ENCODE data around the gene OCEL1.
A peak's percentile ranks its signal among the peaks of the same experiment; 100 is the strongest.
"Not testable (repeated sequence)": the region's sequence is repeated elsewhere in the genome, so short reads cannot be mapped to it uniquely, and the experiment has no call there.

The OCEL1 gene

GRCh38 chr19:17263712-17264640 lies 38.0 kb downstream of the OCEL1 start:
- no peak for DNase-seq (ENCODE audit: low read depth in 3 of 3)

GRCh38 chr19:17264641-17264979 lies 38.6 kb downstream of the OCEL1 start, which contains the start of gene USHBP1:
TSS of gene USHBP1 (minus strand) at chr19:17264745. CDS start at chr19:17264299, 446 bp downstream.
- no peak for DNase-seq (ENCODE audit: low read depth in 3 of 3)

- no peak for DNase-seq (ENCODE audit: low read depth in 3 of 3)
Measured at GRCh38 chr19:17266026-17266425, 40.0 kb downstream of the OCEL1 start.

GRCh38 chr19:17266589-17266974 lies 40.6 kb downstream of the OCEL1 start:
- no peak for DNase-seq (ENCODE audit: low read depth in 3 of 3)

- peak; percentile 86 to 96 (median 95) for DNase-seq (ENCODE audit: low read depth in 3 of 3)
Measured at GRCh38 chr19:17266975-17267788, 41.2 kb downstream of the OCEL1 start, which contains the start of gene BABAM1. TSS of gene BABAM1 (plus strand) at chr19:17267443. CDS start at chr19:17268807, 1,364 bp downstream.

- no peak for DNase-seq (ENCODE audit: low read depth in 3 of 3)
Measured at GRCh38 chr19:17268754-17269153, 42.7 kb downstream of the OCEL1 start.

- DNase-seq (ENCODE audit: low read depth in 3 of 3): not testable (repeated sequence)
Measured at GRCh38 chr19:17274892-17275291, 48.9 kb downstream of the OCEL1 start.

GRCh38 chr19:17275441-17276175 lies 49.6 kb downstream of the OCEL1 start:
- DNase-seq (ENCODE audit: low read depth in 3 of 3): no peak

Measured in stimulated activated CD4-positive, alpha-beta T cell treated with anti-CD3 and anti-CD28 coated beads, TNF-alpha, amount 100 ng/mL, for 48 hours (primary cell).